HG02870 (cell line): ENCODE results near the gene SH3GLB2.

Experiments
- ATAC-seq: cut with Tn5 transposase; IDR thresholded peaks from one replicate; pipeline ENCODE4 v1.9.1; 2021; ENCODE audit warnings: mild to moderate bottlenecking, moderate library complexity; ENCODE audit not compliant: unreplicated experiment

The SH3GLB2 gene

GRCh38 chr9:129028192-129028966 lies at the start of gene SH3GLB2:
SH3GLB2 (minus strand) TSS chr9:129028331; CDS start chr9:129028154, 177 bp downstream.
- peak; percentile 71 for ATAC-seq

GRCh38 chr9:129077236-129077635 lies 49.1 kb upstream of the SH3GLB2 start:
- no peak for ATAC-seq

GRCh38 chr9:129076640-129077037 lies 48.5 kb upstream of the SH3GLB2 start:
- no peak for ATAC-seq

GRCh38 chr9:129075996-129076639 lies 48.0 kb upstream of the SH3GLB2 start:
- ATAC-seq, result no peak

GRCh38 chr9:129074106-129074505 lies 46.0 kb upstream of the SH3GLB2 start:
- ATAC-seq, result no peak

GRCh38 chr9:129073404-129073803 lies 45.3 kb upstream of the SH3GLB2 start:
- no peak for ATAC-seq

GRCh38 chr9:129072171-129072570 lies 44.0 kb upstream of the SH3GLB2 start:
- ATAC-seq, result no peak

GRCh38 chr9:129071526-129072126 lies 43.5 kb upstream of the SH3GLB2 start:
- no peak for ATAC-seq

GRCh38 chr9:129070696-129071525 lies 42.8 kb upstream of the SH3GLB2 start:
- ATAC-seq, result no peak

GRCh38 chr9:129069862-129070641 lies 41.9 kb upstream of the SH3GLB2 start:
- no peak for ATAC-seq

GRCh38 chr9:129068990-129069861 lies 41.1 kb upstream of the SH3GLB2 start:
- no peak for ATAC-seq

- no peak for ATAC-seq
Measured at GRCh38 chr9:129068110-129068509, 40.0 kb upstream of the SH3GLB2 start.

GRCh38 chr9:129064499-129064908 lies 36.4 kb upstream of the SH3GLB2 start:
- ATAC-seq, result no peak

GRCh38 chr9:129063061-129063460 lies 34.9 kb upstream of the SH3GLB2 start:
- no peak for ATAC-seq

- ATAC-seq, result no peak
Measured at GRCh38 chr9:129060991-129061390, 32.9 kb upstream of the SH3GLB2 start.

GRCh38 chr9:129059796-129060785 lies 32.0 kb upstream of the SH3GLB2 start:
- no peak for ATAC-seq

- ATAC-seq, result no peak
Measured at GRCh38 chr9:129058965-129059795, 31.0 kb upstream of the SH3GLB2 start.
